IPS DF 4.7 (cell line): ENCODE results near the gene EYA2.

Source experiments
- DNase-seq: peaks from one replicate; pipeline ENCODE4 v3.0.0-alpha.2; 2013; ENCODE audit warnings: low spot score; ENCODE audit errors: extremely low read depth

EYA2 gene

DNA sequence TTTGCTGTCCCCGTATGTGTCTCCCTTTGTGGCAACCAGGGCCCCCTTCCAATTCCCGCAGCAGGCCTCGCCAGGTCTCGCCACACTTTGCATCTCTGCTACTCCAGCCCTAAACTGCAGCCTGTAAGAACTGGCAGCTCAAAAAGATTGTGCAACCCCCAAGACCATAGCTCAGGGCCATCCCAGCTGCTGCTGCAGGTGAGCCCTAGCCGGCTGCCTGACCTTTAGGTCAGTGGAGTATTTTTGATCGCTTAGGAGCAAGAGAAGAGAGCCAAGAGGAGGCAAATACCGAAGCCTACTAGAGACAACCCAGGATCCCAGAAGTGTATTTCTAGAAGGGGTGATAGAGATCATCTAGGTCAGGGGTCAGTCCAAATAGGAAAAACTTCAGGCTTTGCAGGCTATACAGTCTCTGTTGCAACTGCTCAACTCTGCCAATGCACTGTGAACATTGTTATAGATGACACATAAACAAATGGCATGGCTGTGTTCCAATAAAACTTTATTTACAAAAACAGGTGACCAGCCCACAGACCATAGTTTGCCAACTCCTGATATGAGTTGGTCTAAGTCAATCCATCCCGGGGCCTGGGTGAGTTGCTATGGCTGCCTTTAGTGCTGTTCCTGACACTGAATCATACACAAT, 138.4 kb downstream of the EYA2 start:
- no peak for DNase-seq

DNA sequence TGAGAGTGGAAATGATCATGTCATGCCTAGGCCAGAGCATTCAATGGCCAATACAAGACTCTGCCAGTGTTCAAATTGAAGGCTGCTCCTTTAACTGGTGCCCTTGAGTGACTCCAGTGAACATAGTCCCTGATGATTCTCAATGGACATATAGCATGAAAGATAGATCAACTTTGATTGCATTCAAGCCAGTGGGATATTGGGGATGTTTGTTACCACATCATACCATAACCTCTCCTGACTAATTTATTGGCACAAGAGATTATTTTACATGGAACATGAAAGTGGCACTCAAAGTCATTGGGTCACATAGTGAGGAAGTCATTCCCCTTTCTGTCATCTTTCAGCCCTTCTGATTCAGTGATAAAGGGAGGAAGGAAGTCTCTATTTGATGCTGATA, 139.0 kb downstream of the EYA2 start:
- no peak for DNase-seq

DNA sequence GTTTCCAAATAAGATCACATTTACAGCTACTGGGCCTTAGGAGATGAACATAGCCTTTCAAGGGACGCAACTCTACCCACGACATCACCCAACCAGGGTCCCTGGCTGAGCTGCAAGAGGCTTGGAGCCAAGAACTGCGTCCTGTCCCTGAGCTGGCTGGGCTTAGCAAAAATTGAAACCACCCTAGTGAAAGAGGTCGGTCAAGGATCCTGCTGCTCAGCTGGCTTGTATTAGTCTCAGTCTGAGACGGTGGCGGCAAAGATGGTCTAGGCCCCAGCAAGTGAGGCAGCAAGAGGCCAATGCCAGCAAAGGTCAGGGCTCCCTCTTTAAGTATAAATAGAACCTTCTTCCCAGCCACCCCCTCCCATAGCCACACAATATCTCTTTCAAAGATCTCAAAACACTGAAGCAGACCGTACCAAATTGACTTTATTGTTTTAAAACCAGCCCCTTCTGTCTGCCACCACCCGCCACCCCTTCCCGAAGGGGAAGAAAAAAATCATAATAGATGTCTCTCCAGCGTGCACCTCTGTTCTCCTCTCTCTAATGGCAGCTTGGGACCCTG, 140.5 kb downstream of the EYA2 start:
- DNase-seq, result no peak

DNA sequence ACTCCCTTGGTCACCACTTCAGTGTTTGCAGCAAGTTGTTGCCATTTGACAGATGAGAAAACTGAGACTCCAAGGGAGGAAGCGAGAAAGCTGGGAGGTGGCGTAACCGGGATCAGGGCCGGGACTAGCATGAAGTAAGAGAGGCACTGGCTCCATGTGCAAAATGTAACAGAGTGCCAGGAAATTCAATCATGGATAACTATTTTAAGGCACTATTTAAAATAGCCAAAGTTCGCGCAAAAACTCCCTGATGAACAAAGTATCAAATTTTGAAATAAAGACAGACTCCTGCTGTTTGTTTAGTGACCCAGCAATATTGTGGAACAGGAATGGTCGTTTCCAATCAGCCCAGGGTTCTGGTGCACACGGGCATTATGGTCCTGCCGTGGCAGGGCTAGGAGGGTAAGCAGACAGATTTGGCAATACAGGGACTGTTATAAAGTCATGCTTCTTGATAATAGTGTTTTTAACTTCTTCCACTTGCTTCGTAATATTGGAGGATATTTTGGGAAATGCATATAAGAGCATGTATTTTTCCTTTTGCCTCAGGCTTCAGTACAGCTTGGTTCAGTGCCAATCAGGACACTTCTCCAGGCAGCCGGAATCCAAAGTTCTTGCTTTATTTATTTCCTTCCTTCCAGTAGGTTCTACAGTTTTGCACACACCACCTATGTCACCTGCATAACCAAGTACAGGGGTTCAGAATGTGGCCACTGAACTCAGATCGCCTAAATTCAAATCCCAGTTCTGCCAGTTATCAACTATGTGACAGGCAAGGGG, 141.6 kb downstream of the EYA2 start:
- no peak for DNase-seq

DNA sequence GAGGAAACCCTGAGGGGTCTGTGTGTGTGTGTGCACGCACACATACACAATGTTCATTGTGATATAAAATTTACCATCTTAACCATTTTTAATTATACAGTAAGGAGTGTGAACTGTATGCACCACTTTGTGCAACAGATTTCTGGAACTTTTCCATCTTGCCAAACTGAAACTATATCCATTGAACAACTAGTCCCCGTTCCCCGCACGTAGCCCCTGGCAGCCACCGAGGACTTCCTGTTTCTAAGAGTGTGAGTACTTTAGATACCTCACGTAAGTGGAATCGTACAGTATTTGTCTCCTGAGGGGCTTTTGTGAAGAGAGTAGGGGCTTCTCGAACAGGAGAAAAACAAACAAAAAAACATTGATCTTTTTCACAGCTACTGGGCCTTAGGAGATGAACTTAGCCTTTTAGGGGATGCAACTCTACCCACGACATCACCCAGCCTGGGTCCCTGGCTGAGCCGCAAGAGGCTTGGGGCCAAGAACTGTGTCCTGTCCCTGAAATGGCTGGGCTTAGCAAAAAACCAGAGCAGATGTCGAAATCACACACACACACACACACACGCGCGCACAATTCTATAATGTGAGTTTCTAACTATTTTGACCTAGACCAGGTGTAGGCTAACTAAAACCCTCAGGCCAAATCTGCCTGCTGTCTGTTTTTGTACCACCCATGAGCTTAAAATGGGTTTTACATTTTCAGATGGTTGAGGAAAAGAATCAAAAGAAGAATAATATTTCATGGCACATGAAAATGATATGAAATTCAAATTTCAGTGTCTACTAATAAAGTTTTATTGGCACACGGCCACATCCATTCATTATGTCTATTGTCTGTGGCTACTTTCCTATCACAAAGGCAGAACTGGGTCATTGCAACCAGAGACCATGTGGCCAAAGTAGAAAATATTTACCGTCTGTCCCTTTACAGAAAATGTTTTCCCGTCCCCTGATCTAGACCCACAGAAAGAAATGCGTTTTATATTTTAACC, 144.2 kb downstream of the EYA2 start:
- DNase-seq, result no peak

DNA sequence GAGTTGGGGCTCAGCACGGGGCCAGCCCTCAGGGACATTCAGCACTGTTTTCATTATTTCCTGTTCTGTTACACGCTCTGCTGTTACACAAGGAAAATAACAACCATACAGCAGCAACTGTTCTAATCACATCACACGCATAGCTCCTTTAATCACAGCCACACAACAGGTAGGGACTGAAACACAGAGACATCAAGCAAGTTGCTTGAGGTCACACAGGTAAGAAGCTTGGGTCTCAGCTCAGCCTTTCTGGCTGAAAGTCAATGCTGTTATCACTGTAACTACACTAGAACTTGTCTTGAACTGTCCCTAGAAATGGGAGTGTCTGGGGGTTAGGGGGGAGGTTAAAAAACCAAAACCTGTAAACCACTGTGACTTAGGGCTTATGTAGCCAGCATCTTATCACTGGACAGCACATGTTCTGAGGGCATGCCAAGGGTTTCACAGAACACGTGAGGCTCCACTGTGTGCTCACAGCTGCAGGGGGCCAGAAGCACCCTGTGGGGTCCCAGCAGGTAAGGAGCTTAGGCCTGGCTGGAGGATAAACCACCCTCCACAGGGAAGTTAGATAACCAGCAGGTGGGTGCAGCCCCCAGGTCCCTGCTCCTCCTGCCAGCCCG, 146.0 kb downstream of the EYA2 start:
- DNase-seq, result no peak

DNA sequence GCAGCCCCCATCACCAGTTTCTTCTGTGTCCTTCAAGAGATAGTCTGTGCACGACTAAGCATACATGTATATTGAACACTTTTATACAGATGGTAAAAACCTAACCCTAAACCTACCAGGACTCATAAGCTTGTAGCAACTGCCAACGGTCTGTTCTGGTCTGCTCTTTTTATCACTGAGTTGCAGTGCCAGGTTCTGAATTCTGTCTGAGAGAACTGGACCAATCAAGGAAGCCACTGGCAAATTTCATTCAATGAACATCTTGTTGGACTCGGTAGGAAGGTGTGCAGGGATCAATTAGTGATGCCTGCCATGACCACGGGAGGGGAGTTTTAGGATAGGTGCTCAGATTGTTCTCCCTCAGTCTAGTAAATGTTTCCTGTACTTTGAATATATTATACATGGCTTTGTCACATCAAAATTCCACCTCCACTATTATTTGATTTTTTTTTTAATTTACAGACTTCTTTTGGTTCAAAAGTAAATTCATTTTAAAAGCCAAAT, 146.8 kb downstream of the EYA2 start:
- DNase-seq, result no peak

DNA sequence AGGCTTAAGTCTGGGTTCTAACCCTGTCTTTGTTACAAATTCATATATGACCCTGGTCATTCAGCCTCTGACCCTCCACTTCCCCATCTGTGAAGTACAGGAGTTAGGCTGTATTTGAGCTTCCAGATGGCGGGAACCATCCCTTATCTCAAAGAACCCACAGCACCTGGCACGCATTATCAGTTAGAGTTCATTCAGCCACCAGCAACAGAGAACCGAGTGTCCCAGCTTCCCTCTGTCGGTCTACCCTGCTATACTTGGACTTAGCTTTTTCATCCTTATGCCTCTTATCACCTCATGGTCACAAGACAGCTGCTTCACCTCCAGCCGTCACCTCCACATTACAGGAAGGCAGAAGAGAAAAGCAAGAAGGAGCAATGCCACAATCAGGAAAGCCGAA, 147.8 kb downstream of the EYA2 start:
- DNase-seq, result no peak

DNA sequence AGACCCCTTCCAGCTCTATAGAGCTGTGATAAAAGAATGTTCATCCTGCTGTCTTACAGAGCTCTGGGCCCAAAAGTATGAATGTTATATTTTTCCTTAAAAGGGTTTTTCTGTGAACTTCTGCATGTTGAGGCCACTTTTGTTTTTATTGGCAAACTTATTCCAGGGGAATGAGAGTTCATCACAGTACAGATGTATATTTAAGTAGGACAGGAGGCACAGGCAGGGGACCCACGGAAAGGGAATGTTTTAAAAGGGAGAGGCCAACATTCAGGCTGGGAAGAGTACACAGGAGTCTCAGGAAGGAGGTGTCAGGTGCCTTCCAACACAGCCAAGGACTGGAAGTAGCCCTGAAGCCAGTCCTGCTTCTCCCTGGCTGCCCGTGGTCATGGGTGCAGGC, 148.4 kb downstream of the EYA2 start:
- DNase-seq, result no peak

DNA sequence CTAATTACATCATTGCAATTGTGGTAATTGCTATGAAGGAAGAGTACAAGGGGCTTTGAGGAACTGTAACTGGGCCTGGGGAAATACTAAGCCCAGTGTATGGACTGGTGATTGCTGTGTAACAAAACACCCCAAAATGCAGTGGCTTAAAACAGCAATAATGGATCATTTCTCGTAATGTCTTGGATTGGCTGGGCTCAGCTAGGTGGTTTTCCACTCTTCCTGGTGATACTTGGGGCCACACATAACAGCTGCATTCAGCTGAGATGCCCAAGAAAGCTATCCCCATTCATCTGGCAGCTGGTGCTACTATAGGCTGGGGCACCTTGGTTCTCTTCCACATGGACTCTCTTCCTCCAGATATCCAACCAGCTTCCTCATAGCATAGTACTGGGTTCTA, 150.3 kb downstream of the EYA2 start:
- no peak for DNase-seq

DNA sequence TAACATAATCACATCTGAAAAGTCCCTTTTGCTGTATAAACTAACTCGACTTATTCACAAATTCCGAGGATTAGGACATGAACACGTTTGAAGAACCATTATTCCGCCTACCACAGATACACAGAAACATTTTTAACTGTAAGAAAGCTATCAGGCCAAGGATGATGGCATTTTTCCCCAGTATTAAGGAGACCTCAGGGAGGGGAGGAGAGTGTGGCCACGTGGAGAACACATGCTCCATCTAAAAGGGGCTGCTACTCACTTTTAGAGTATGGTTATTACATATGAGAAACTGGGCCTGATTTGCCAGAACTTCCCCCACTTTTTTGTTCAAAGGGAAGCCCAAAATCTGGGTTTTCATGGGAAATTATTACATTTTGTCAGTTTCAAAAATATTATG, 153.4 kb downstream of the EYA2 start:
- DNase-seq, result no peak

DNA sequence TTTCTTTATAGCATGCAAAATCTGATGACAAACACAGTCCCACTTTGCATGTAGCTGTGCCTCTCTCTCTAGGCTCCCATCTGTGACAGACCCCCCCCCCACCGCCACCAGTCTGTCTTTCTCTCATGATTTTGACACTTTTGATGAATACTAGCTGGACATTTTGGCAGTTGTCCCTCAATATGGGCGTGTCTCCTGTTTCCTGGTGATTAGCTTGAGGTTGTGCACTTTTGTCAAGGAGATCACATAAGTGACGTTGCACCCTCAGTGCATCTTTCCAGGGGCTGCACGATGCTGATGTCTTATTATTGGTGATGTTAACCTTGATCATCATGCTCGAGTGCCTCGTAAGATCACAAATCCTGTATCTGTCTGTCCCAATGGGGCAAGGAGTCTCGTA, 155.1 kb downstream of the EYA2 start:
- DNase-seq, result no peak

DNA sequence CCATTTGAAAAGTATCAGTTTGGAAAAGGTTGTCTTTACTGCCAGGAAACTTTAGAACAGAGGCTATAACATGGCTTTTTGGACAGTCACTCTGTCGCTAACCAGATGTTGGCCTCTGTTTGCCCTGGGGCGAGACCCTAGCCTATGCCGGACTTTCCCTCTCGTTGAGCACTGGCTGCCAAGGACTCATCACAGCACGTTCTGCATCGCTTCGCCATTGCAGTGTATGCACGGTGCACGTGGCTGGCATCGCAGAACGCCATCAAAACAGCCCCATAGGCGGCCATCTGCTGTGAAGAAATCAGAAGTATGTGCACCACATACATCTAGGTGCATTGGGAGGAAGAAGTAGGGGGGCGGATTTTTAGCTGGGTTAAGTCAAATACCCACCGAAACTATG, 156.4 kb downstream of the EYA2 start:
- no peak for DNase-seq

DNA sequence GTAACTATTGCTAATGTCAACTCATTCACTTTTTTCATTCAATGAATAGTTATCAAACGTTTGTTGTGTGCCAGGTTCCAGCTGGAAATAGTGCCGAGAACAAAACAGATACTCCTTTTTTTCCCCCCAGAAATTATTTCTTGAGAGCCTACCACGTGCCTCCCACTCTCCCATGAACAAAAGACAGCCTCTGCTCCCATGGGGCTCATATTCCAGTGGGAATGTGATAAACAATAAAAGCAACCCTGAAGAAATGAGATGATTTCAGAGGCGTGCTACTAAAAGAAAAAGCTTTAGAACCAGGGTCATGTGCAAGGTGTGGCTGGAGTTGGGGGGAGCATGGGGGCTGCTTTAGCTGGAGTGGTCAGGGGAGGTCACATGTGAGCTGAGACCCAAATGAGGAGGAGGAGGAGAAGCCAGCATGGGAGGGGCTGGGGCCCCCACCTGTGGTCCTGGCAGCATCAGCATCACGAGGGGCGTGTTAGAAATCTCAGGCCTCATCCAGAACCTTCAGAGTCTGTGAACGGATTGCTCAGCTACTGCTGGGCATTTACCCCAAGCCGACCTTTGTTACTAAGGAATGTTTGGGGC, 157.4 kb downstream of the EYA2 start:
- DNase-seq, result no peak

DNA sequence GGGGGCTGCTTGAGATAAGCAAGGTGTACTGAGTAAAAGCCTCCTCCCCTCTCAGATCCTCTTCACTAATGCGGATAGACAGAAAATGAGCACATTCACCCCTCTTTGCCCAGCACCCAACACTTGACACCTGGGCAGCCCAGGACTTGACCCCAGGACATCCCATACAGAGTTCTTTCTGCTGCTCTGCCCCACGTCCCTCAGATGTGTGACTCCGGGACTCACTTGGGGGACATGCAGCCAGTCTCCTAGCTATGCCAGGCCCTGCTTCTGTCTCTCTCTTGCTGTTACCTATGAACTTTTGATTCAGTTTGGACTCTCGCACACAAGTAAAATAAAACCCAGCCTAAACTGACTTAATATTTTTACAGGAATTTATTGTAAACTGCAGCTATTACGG, 159.9 kb downstream of the EYA2 start:
- DNase-seq, result no peak

DNA sequence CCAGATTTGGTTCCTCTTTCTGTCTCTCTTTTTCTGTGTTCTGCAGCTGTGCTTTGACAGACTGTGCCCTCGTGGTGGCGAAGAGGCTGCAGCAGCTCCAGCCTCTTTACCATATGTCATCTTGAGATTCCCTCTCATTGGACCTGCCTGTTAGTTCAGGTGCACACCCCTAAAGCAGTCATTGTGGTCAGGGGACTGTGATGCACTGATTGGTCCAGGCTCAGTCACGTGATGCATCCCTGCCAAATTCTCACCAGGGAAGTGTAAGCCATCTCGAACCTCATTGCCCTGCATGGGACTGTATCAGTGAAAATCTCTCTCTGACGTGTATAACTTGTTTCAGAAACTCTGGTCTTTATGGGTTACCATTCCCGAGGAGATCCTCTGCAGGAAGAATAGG, 160.3 kb downstream of the EYA2 start:
- no peak for DNase-seq

DNA sequence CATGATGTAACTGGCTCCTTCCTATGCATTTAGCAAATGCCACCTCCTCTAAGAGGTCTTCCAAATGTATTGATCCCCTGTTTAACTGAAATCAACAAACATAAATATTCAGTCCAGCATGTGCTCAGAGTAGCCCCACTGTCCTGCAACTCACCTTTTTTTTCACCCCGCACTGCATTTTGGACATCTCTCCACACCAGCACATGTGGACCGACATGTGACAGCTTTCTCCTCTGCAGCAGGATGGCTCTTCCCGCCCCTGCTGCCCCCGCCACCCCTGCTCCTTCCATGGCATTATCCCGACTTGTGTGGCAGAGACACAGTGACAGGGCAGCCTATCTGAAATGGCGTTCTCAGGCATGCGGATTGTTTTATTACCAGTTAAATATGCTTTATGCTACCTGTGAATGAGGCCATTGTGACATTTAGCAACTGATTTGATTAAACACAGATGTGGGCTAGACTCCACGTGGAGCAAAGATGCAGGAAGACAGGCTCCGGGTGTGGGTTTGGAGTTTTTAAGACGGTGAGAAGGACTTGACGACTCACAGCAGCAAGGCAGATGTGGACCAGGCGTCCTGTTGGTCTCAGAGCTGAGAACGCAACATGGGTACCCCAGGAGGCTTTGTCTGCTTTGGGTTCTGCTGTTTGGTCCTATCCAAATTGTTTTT, 161.2 kb downstream of the EYA2 start:
- DNase-seq, result no peak

DNA sequence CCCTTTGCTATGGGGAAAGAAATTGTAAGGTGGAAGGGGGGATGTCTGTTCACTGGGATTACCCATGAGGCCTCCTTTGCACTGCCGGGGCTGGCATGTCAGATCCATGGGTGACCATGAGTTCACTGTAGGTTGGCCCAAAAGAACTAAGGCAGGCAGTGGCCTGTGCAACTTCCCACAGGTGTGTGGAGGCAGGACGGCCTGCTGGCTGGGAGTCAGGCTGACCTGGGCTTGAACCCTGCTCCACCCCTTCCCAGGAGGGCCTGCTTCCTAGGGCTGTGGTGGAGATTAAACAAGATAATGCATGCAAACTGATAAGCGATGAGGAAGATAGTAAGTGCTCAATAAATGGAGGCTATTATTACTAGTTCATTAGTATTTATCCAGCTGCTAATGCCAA, 163.0 kb downstream of the EYA2 start:
- no peak for DNase-seq

DNA sequence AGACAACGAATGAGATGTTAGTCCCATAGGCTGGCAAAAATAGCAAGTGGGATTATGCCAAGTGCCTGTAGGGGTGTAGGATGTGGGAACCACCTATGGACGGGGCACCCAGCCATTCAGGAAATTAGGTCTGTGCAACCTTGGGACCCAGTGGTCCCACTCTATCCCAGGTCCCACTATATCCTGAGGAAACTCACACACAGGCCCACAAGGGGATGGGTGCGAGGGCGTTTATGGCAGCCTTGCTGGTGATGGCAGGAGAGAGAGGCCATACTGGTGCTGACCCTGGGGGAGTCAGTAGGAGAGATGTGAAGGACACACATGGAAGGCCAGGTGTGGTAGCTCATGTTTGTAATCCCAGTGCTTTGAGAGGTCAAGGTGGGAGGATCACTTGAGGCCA, 163.6 kb downstream of the EYA2 start:
- DNase-seq, result no peak

DNA sequence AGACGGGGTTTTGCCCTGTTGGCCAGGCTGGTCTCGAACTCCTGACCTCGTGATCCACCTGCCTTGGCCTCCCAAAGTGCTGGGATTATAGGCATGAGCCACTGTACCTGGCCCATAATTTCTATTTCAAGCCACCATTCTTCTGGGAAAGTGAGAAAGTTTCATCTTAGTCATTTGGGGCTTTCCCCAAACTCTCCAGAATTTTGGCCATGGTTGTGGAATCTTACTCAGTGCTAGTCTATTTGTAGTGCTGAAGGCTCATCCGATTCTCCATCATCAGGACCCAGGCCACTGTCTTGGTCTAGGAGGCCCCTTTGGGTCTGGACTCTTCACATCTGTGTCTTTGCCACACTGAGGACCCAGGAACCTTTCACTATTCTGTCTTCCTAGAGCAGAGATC, 164.9 kb downstream of the EYA2 start:
- DNase-seq, result no peak
